Measurements from ENCODE around the gene C3orf38. TPM values are rescaled to one million over a fixed set of nuclear protein-coding genes. Genes with fewer than 3 reads are reported as not detected.
A peak's percentile ranks its signal among the peaks of the same experiment; 100 is the strongest.

The C3orf38 gene
- polyA plus RNA-seq (2011; rRNA removed) = 18.0 and 22.6 TPM in 2 replicates
- 27.2 and 31.4 TPM in 2 replicates for polyA minus RNA-seq (2011; rRNA and poly(A)+ RNA removed)

- CTCF ChIA-PET = interaction anchor here (0.6 to 1.4 kb wide), 5 partner anchors 11 to 97 kb away, joined by 3 to 5 read pairs (median 3); partner anchors contain the start of gene ZNF654
- H3K9me3 ChIP-seq (ENCODE audit: control insufficient read depth, insufficient read depth, low read length) = no peaks in the 10 kb centered on the region; the same call in 1 of the 2 replicates
- H3K27me3 ChIP-seq (ENCODE audit: control insufficient read depth, insufficient read depth, low read length) = no peaks in the 10 kb centered on the region
- no peak for TF ChIP-seq CTCF (IDR thresholded peaks at IDR 0.05; ENCODE audit: low read depth, low read length)
- peak within 1 kb of the TSS; percentile 85 for H3K27ac ChIP-seq (ENCODE audit: low read depth, low read length)
- peak; percentile 69 for DNase-seq (ENCODE audit: low read depth, low spot score)
- H3K4me3 ChIP-seq (ENCODE audit: low read depth, low read length) = peak within 1 kb of the TSS; percentile 100
- POLR2A ChIA-PET = interaction anchor here (2.5 kb wide), 1 partner anchor 91 kb away, joined by 17 read pairs; the partner anchor contains the start of genes CGGBP1 and ZNF654
Observed at GRCh38 chr3:88149509-88150362, at the start of gene C3orf38. C3orf38 (plus strand) TSS chr3:88149959; CDS start chr3:88150053, 94 bp downstream.

GRCh38 chr3:88101142-88101541 is 48.6 kb upstream of the C3orf38 start:
- Histone ChIP-seq H3K27ac (ENCODE audit: low read depth, low read length) (no peak overlapping the region), H3K4me3 (ENCODE audit: low read depth, low read length) (no peak overlapping the region), H3K27me3 (ENCODE audit: control insufficient read depth, insufficient read depth, low read length) (no peaks in the 10 kb centered on the region), H3K9me3 (ENCODE audit: control insufficient read depth, insufficient read depth, low read length) (no peaks in the 10 kb centered on the region)
- no peak for TF ChIP-seq CTCF (IDR thresholded peaks at IDR 0.05; ENCODE audit: low read depth, low read length)
- no peak for DNase-seq (ENCODE audit: low read depth, low spot score)
- CTCF ChIA-PET = interaction anchor here (1.4 kb wide), 1 partner anchor 12 kb away, joined by 7 read pairs; no protein-coding TSS in a partner anchor
- POLR2A ChIA-PET = no interaction called here

GRCh38 chr3:88105325-88105724 is 44.4 kb upstream of the C3orf38 start:
- Histone ChIP-seq H3K9me3 (ENCODE audit: control insufficient read depth, insufficient read depth, low read length) (no peaks in the 10 kb centered on the region), H3K27me3 (ENCODE audit: control insufficient read depth, insufficient read depth, low read length) (no peaks in the 10 kb centered on the region), H3K4me3 (ENCODE audit: low read depth, low read length) (no peak overlapping the region), H3K27ac (ENCODE audit: low read depth, low read length) (no peak overlapping the region)
- no peak for DNase-seq (ENCODE audit: low read depth, low spot score)
- POLR2A ChIA-PET = no interaction called here
- no peak for TF ChIP-seq CTCF (IDR thresholded peaks at IDR 0.05; ENCODE audit: low read depth, low read length)
- CTCF ChIA-PET = interaction anchor here (1.5 kb wide), 1 partner anchor 8 kb away, joined by 6 read pairs; no protein-coding TSS in a partner anchor

GRCh38 chr3:88112289-88112688 is 37.5 kb upstream of the C3orf38 start:
- Histone ChIP-seq H3K27ac (ENCODE audit: low read depth, low read length) (no peak overlapping the region), H3K9me3 (ENCODE audit: control insufficient read depth, insufficient read depth, low read length) (no peaks in the 10 kb centered on the region), H3K4me3 (ENCODE audit: low read depth, low read length) (no peak overlapping the region), H3K27me3 (ENCODE audit: control insufficient read depth, insufficient read depth, low read length) (no peaks in the 10 kb centered on the region)
- DNase-seq (ENCODE audit: low read depth, low spot score) = no peak
- TF ChIP-seq CTCF (IDR thresholded peaks at IDR 0.05; ENCODE audit: low read depth, low read length) = no peak
- ChIA-PET CTCF (interaction anchor here (1.0 to 3.6 kb wide), 15 partner anchors 11 to 852 kb away, joined by 3 to 56 read pairs (median 10); partner anchors contain the start of genes CGGBP1 and ZNF654), POLR2A (no interaction called here)

All from AG04450 (cell line).